HG03457 (cell line): ENCODE results near the gene C2orf42.
A peak's percentile ranks its signal among the peaks of the same experiment; 100 is the strongest.
"Not testable (repeated sequence)": the region's sequence is repeated elsewhere in the genome, so short reads cannot be mapped to it uniquely, and the experiment has no call there.

ENCODE experiments used
- ATAC-seq: cut with Tn5 transposase; IDR thresholded peaks from one replicate; pipeline ENCODE4 v1.9.1; 2021; ENCODE audit warnings: moderate number of reproducible peaks; ENCODE audit not compliant: unreplicated experiment

C2orf42 gene

DNA sequence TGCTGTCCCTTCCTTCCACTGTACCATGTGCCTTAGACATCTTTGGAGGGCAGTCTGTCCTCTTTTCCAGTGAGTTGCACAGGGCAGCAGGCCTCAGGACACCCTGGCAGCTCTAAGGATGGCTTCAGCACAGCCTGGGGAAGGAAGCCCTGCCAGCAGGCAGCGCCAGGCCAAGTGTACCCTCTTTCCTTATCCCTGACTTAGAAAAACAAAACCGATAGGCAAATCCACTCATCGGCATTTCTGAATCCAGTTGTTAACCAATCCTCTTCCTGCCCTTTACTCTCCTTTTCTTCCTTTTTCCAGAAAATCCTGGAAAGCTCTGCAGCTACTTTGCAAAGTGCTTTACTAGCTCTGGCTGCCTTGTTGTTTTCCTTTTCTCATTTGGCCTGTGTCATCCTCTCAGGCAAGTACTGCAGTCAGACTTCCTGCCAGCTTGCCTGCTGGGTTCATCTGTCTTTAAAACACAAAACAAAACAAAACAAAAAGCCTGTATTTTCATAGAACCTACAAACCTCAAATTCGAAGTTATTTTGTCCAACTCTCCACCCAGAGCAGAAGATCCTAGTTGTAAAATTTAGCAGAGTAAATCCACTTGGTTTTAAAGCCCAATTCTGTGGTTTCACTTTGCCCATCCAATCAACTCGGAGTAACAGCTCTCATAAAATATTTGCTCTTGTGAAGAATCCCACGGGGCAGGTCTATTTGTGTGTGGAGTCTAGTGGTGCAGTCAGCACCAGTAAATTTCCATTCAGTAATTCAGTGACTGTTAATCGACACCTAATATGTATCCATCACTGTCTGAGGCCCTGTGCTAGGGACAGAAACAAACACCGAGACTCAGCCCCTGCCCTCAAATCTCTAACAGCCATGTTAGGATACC is 58.3 kb downstream of the C2orf42 start:
- ATAC-seq = no peak

DNA sequence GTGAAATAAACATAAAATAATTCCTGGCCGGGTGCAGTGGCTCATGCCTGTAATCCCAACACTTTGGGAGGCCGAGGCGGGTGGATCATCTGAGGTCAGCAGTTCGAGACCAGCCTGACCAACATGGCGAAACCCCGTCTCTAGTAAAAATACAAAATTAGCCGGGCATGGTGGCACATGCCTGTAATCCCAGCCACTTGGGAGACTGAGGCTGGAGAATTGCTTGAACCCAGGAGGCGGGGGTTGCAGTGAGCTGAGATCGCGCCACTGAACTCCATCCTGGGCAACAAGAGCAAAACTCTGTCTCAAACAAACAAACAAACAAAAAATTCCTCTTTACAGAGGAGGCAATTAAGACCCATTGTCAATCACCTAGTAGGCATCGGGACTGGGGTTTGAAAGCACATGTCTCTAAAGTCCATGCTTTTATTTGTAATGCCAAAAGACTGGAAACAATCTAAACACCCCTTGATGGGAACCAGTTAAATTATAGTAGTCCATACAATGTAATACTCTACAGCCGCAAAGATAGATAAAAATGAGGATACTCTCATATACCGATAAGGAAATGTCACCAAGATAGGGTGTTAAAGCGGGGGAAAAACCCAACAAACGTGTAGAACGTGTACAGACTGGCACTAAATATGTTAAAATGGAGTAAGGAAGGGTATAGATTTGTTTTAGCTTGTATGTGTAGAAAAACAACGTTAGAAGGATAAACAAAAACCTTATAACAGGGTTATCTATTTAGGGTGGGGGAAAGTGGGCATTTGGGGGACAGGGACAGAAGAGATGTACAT is 59.3 kb downstream of the C2orf42 start:
- not testable (repeated sequence) for ATAC-seq

DNA sequence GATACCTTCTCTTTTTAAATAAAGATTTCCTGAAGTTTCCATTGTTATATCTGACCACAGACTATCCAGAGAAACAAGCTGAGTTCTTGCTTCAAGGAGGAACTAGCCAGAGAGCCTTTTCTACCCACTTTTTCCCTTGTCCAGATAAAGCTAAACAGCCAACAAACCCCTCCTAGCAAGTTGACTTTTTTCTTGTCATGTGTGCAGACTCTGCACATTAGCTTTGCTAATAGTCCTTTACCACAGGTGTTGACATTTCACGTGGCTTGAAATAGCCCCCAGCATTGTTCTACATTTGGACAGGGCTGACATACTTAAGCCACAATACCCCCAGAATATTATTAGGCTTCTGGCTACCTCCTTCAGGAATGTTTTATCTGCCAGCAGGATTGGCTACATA is 62.8 kb downstream of the C2orf42 start:
- ATAC-seq = no peak

DNA sequence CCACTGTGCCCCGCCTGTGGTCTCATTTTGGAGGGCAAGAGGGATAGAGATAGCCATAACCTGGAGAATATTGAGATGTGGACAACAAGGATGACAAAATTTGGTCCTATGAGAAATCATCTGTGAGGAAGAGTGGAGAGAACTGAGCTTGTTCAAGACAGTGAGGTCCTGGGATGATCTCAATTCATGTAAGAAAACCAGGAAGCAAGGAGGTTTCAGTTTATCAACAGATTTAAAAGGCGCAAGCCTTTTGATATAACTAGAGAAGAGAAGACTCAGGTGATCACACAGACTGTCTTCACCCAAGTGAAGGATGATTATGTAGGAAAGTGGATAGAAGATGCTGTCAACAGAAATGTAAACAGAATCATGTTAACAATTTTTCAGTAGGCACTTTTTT is 64.4 kb downstream of the C2orf42 start:
- ATAC-seq = no peak

DNA sequence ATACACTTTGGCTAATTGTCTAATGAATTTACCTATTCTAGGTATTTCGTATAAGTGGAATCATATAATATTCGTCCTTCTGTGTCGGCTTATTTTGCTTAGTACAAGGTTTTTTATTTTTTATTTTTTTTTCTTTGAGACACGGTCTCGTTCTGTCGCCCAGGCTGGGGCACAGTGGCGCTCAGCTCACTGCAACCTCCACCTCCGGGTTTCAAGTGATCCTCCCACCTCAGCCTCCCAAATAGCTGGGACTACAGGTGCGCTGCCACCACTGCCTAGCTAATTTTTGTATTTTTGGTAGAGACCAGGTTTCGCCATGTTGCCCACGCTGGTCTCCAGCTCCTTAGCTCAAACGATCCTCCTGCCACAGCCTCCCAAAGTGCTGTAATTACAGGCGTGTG is 65.3 kb downstream of the C2orf42 start:
- no peak for ATAC-seq

DNA sequence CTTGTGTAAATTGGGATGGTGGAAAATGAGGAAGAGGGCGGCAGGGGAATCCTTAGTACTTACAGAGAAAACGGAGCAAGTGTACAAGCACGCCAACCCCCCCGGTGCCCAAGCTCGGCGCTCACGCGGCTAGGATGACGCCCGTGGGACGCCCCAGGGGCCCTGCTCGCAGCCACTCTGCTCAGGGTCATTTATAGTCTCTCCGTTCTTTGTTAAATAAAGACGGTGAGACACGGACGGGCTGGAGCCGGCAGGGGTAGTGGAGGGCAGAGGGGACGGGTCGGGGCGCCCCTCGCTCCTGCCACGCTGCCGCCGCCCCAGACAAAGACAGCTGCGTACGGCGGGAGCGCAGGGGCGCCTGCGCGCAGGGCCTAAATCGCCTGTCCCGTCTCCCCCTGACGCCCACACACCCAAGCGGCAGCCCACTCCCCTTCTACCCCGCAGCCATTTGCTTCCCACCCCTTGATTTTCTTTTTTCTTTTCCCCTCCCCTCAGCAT is 65.8 kb downstream of the C2orf42 start:
- ATAC-seq = no peak

DNA sequence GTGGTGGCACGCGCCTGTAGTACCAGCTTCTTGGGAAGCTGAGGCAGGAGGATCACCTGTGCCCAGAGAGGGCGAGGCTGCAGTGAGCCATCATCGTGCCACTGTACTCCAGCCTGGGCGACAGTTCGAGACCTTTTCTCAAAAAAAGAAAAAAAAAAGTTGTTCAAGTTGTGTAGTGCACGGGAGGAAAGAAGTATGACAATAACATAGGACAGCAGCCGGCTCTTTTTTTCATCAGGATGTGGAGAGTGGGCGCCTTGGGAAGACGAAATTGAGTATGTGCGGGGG is 67.0 kb downstream of the C2orf42 start:
- no peak for ATAC-seq

DNA sequence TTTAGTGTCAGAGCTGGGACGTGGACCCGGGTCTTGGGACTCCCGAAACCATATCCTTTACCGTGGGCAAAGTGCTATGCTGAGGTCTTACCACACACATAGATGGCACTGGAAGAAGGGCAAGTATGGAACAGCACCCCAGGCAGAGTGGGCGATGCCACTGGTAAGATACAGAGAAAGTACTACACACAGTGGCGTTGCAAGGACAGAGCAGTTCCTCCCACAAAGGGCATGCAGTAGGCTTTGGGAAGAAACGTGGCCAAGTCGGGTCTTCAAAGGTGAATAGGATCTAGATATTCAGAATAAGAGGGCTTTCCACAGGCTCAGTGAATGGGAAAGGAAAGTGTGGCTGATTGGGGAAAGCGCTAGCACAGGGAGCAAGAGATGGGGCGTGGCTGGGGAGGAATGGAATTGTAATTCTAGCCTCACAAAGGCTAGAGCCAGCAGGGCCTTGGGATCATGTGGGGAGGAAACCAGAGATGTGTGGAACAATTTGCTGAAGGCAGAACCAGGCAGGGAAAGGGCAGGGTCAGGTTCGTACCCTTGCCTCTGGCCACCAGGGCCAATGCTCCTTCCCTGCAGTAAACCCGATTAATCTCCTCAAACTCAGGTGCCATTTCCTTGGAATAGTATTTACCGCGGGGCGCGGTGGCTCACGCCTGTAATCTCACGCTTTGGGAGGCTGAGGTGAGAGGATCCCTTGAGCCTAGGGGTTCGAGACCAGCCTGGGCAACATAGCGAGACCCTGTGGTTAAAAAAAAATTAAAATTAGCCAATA is 67.6 kb downstream of the C2orf42 start:
- ATAC-seq = no peak

DNA sequence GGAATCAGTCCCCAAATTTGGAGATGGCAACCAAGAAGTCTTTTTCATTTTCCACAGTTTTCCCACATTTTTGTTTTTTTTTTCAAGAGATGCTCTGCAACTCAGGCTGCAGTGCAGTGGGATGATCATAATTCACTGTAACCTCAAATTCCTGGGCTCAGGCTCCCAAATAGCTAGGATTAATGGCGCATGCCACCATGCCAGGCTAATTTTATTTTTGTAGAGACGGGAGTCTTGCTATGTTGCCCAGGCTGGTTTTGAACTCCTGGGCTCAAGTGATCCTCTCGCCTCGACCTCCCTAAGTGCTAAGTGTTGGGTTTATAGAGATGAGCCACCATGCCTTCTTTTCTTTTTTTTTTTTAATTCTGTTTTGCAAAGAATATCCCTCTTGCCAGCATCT is 68.3 kb downstream of the C2orf42 start:
- ATAC-seq = no peak

DNA sequence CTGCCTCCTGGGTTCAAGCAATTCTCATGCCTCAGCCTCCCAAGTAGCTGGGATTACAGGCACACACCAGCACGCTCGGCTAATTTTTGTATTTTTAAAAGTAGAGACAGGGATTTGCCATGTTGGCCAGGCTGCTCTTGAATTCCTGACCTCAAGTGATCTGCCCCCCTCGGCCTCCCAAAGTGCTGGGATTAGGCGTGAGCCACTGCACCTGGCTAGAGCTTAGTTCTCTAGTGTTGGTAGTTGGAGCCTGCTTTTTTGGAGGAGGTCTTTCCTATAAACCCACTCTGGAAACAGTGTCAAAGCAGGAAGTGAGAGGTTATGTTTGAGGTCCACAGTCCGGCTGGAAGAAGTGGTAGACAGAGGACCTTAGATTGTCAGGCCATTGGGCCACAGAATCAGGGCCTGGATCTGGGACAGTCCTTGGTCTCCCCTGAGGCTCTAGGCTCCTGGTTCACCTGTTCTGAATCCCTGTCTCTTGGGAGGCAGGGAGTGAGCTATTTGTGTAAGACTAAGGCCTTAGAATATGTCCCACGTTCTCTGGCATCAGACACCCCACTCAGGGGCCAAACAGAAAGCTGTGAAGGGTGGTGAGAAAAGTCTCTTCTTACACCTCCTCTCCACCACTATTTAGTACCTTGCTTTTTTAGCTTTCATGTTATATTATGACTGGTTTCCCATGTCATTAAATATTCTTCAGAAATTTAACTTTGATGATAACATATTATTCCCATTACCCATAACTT is 69.0 kb downstream of the C2orf42 start:
- no peak for ATAC-seq

DNA sequence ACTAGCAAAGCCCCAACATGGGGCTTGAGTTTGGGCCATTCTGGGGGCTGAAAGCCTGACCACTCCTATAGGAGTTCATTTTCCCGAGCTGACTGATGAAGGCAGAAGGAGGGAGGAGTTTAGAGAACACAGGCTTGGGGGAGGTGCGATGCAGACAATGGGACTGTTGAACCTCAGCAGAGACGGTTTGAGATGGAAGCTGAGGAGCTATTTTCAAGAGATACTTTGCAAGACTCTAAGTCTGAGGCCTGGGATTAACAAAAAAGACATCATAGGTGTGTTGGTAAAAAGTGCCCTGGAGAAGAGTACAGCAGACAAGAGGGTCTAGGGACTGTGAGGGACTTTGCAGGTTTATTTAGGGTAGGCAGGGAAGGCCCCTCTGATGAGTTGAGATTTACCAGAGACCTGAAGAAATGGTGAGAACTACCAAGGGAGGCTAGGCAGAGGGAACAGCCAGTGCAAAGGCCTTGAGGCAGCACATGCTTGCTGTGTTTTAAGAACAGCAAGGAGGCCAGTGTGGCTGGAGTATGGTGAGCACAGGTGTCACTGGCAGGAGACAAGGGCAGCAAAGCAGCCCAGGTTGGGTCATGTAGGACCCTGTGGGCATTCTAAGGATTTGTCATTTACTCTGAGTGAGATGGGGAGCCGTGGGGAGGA is 71.9 kb downstream of the C2orf42 start:
- ATAC-seq = no peak

DNA sequence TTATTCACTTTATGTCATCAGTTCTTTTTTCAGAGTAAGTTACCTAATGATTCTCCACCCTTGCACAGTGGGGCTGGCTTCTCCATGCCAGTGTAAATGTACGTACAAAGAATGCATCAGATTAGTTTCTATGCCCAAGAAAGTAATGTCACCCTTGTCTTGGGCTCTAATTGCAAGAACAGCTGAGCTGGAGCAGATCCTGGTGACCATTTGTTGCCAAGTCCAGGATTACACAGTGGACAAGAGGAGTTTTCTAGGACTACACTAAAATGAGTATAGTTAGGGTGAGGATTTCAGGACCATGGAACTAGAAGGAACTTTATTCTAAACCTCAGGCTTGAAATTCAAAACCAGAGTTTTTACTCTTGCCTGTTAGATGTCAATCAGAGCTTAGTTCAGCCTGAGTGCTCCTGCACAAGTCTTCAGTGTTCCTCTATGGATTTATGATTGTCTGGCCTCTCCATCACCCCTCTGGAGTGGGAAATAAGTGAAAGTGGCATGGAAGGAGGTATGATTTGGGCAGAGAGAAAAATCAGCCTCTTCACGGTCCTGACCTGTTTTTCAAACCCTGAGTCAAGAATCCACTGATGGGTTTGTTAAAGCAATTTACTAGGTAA is 73.8 kb downstream of the C2orf42 start:
- no peak for ATAC-seq

DNA sequence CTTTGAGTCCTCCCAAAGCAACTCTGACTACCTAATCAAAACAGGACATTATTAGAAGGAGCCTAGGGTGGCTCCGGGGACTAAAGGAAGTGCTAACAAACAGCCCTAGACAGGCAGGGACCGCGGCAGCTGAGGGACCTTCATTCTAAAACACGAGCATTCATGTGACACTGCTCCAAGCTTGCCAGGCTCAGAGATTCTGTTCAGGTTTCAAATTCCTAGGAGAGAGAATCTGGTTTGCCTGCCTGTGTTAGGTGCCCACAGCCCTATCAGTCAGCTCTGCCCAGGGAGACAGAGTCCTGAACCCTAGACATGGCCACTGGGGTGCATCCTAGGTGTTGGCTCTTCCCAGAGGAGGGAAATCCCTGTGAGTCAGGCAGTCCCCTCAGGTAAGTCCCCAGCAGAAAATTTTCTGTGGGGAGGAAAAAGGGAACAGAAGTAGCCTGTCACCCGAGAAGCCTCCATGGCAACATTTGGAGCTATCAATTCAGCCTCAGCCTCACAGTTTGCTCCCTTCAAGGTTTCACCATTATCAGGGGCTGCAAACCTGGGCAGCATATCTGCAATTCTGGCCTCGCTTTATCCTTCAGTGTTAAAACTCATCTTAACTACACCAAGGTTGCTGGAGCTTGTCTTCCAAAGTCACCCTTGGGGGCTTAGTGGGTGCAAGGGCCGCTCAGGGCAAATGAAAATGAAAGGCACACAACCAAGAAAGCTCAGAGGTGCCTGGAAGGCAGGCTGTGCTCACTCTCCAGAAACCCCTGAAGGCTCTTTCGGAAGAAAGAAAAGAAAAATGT is 75.0 kb downstream of the C2orf42 start:
- ATAC-seq = peak; percentile 38

DNA sequence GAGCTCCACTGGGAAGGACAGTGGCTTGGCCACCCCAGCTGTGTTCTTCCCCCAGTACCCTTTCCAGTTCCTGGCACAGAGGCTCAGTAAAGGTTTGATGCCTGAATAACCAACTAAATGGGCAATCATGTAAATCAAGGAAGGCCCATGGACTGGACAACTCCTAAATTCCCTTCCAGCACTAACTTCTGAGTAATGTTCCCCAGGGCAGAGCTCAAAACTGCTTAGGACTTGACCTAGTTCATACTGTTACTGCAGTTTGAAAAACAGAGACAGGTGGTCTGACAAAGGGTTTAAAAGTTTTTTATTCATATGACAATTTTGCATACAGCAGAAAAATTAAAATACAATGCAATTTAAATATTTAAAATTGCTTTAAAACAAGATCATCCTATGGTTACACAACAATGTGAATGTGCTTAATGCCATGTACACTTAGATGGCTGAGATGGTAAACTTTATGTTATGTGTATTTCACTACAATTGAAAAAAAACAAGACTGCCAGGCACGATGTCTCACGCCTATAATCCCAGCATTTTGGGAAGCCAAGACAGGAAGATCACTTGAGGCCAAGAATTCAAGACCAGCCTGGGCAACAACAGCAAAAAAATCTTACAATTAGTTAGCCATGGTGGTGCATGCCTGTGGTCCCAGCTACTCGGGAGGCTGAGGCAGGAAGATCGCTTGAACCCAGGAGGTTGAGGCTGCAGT is 77.3 kb downstream of the C2orf42 start:
- ATAC-seq = no peak

DNA sequence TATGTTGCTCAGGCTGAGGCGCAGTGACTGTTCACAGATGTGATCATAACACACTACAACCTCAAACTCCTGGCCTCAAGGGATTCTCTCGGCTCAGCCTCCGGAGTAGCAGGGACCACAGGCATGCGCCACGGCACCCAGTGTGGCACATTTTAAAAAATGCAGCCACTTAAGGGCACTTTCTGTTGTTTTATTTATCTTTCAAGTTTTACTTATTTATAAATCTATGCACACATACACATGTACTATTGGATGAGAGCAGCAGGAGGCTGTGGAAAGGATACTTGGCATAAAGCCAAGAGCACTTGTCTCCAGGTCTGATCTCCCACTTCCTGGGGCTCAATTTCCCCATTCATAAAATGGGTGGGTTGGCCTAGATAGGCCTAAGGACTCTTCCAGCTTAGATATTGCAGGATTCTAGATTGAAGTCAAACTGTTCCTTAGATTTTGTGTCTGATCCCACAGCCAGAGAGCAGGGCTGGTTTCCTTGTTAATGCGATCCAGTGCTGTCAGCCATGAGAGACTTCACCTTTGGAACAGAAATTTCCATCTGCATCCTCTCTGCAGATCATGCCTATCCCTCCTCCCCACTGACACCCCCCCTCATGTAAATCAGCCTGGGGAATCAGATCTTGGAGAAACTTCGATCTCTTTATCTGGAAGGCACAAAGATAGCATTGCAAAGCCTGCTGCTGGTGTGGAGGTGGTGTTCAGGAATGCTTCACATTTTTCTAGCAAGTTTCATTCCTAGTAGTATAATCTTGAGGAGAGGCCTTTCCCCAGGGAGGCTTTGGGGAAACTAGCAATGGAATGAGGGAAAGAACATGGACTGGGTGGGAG is 78.8 kb downstream of the C2orf42 start:
- no peak for ATAC-seq

DNA sequence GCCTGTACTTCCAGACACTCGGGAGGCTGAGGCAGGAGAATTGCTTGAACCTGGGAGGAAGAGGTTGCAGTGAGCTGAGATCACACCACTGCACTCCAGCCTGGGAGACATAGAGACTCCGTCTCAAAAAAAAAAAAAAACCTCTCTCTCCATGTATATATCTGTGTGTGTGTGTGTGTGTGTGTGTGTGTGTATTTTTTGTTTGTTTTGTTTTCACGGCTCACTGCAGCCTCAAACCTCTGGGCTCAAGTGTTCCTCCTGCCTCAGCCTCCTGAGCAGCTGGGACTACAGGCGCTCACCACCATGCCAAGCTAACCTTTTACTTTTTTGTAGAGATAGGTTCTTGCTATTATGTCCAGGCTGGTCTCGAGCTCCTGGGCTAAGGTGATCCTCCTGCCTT is 80.4 kb downstream of the C2orf42 start:
- ATAC-seq = not testable (repeated sequence)

DNA sequence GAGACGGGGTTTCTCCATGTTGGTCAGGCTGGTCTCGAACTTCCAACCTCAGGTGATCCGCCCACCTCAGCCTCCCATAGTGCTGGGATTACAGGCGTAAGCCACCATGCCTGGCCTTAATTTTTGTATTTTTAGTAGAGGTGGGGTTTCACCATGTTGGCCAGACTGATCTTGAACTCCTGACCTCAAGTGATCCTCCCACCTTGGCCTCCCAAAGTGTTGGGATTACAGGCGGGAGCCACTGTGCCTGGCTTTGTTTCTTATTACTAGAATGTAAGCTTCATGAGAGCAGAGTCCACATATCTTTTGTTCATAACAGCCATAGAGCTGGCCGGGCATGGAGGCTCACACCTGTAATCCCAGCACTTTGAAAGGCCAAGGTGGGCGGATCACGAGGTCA is 84.7 kb downstream of the C2orf42 start:
- not testable (repeated sequence) for ATAC-seq
